ENCODE results near the gene SREBF2. TPM values are rescaled to one million over a fixed set of nuclear protein-coding genes. Genes with fewer than 3 reads are reported as not detected.

The SREBF2 gene
- total RNA-seq, 1 experiment from 2014 or later: 150 TPM

DNA sequence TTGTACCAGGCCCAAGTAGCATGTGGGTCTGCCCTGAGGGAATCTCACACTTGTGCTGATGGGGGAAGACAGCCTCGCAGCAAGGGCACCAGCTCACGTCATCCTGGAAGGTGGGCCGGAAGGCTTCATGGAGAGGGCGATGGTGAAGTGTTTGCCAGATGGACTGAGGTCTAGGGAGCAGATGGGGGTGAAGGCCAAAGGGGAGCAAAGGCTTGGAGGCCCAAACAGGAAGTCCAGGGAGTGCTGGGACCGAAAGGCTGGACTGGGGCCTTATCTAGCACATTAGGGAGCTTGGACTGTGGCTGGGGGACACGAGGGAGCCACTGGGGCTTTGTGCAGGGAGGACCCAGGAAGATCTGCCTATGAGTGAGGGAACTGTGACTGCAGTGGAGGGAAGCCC lies 94.9 kb downstream of the SREBF2 start:
- Histone ChIP-seq H3K4me3 (ENCODE audit: low read depth, low read length) (no peak overlapping the region), H3K4me1 (no peaks in the 10 kb centered on the region), H3K9me3 (no peaks in the 10 kb centered on the region), H3K27me3 (replicated peaks; ENCODE audit: control insufficient read depth, insufficient read depth, low read length) (no peaks in the 10 kb centered on the region), H3K36me3 (ENCODE audit: control insufficient read depth, insufficient read depth, low read length) (no peaks in the 10 kb centered on the region)
- intact Hi-C loops (cut with micrococcal nuclease; ENCODE audit: unreplicated experiment): loop anchor here (1.0 kb wide), 1 partner anchor 18 kb away; no protein-coding TSS in a partner anchor
- TF ChIP-seq, protein P1, sequence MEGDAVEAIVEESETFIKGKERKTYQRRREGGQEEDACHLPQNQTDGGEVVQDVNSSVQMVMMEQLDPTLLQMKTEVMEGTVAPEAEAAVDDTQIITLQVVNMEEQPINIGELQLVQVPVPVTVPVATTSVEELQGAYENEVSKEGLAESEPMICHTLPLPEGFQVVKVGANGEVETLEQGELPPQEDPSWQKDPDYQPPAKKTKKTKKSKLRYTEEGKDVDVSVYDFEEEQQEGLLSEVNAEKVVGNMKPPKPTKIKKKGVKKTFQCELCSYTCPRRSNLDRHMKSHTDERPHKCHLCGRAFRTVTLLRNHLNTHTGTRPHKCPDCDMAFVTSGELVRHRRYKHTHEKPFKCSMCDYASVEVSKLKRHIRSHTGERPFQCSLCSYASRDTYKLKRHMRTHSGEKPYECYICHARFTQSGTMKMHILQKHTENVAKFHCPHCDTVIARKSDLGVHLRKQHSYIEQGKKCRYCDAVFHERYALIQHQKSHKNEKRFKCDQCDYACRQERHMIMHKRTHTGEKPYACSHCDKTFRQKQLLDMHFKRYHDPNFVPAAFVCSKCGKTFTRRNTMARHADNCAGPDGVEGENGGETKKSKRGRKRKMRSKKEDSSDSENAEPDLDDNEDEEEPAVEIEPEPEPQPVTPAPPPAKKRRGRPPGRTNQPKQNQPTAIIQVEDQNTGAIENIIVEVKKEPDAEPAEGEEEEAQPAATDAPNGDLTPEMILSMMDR (IDR thresholded peaks at IDR 0.05; ENCODE audit: insufficient read depth in 1 of 2, low read depth in 1 of 2, low read length in 1 of 2, severe bottlenecking in 1 of 2, unreplicated experiment in 1 of 2): no peak
- Mint-ChIP-seq H3K27me3 (ENCODE audit: insufficient read depth, unreplicated experiment) (no peaks in the 10 kb centered on the region), H3K9me3 (ENCODE audit: unreplicated experiment) (no peaks in the 10 kb centered on the region), H3K4me3 (ENCODE audit: unreplicated experiment) (peak overlapping the region; percentile 61), H3K36me3 (ENCODE audit: insufficient read depth, unreplicated experiment) (peaks cover 42% of the 10 kb centered on the region), H3K4me1 (ENCODE audit: low read depth, unreplicated experiment) (no peaks in the 10 kb centered on the region), H3K27ac (ENCODE audit: unreplicated experiment) (peak overlapping the region; percentile 42)
- no peak for DNase-seq
- ChIA-PET POLR2A (interaction anchor here (0.8 kb wide), 1 partner anchor 127 kb away, joined by 4 read pairs; the partner anchor contains the start of gene CCDC134), CTCF (interaction anchor here (1.1 kb wide), 1 partner anchor 231 kb away, joined by 3 read pairs; no protein-coding TSS in a partner anchor)
- no TSS peak for BruUV-seq (replicated peaks)

DNA sequence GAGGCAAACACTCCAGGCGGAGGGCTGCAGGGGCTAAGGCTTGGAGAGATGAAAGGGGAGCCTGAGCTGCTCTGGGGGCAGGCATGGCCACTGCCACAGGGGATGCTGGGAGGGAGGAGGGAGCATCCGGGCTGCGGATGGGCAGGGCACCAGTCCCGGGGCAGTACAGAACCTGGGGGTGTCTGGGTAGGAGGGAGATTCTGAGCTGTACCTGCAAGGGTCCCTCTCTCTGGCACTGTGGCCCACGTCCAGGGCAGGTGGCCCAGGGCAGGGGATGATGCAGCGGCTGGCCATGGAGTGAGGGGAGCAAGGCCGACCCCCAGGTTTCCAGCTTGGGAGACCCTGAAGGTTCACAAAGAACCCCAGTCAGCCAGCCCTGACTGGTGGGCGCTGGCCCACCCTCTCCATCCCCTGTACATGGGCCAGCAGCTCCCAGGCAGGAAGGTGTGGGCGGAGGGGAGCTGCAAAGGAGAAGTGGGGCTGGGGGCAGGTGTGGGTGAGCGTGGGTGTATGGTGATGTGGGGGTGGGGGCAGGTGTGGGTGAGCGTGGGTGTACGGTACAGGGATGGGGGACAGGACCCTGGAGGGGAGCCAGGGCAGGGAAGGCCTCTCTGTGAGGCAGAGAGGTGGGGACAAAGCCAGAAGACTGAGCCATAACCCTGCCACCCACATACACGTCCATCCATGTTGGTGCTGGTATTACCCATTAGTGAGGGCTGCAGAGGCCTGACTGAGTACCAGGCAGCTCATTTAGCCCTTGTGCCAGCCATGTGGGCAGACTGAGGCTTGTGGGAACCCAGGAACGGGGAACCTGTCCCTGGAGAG lies 95.9 kb downstream of the SREBF2 start:
- TF ChIP-seq, protein P1 (IDR thresholded peaks at IDR 0.05; ENCODE audit: insufficient read depth in 1 of 2, low read depth in 1 of 2, low read length in 1 of 2, severe bottlenecking in 1 of 2, unreplicated experiment in 1 of 2): no peak
- peak overlapping the region; percentile 42 for H3K27ac Mint-ChIP-seq (ENCODE audit: unreplicated experiment)
- intact Hi-C loops (cut with micrococcal nuclease; ENCODE audit: unreplicated experiment): loop anchor here (1.0 kb wide), 1 partner anchor 17 kb away; no protein-coding TSS in a partner anchor
- BruUV-seq (replicated peaks): no TSS peak
- CTCF ChIA-PET: interaction anchor here (1.1 kb wide), 1 partner anchor 232 kb away, joined by 3 read pairs; no protein-coding TSS in a partner anchor
- no peak for DNase-seq
- no peaks in the 10 kb centered on the region for H3K9me3 Mint-ChIP-seq (ENCODE audit: unreplicated experiment)
- peaks cover 45% of the 10 kb centered on the region for H3K36me3 Mint-ChIP-seq (ENCODE audit: insufficient read depth, unreplicated experiment)
- Histone ChIP-seq H3K4me3 (ENCODE audit: low read depth, low read length) (no peak overlapping the region), H3K9me3 (no peaks in the 10 kb centered on the region), H3K27me3 (replicated peaks; ENCODE audit: control insufficient read depth, insufficient read depth, low read length) (no peaks in the 10 kb centered on the region), H3K4me1 (no peaks in the 10 kb centered on the region), H3K36me3 (ENCODE audit: control insufficient read depth, insufficient read depth, low read length) (no peaks in the 10 kb centered on the region)
- no peaks in the 10 kb centered on the region for H3K4me1 Mint-ChIP-seq (ENCODE audit: low read depth, unreplicated experiment)
- H3K27me3 Mint-ChIP-seq (ENCODE audit: insufficient read depth, unreplicated experiment): no peaks in the 10 kb centered on the region
- H3K4me3 Mint-ChIP-seq (ENCODE audit: unreplicated experiment): no peak overlapping the region
- POLR2A ChIA-PET: interaction anchor here (0.8 kb wide), 1 partner anchor 128 kb away, joined by 4 read pairs; the partner anchor contains the start of gene CCDC134

DNA sequence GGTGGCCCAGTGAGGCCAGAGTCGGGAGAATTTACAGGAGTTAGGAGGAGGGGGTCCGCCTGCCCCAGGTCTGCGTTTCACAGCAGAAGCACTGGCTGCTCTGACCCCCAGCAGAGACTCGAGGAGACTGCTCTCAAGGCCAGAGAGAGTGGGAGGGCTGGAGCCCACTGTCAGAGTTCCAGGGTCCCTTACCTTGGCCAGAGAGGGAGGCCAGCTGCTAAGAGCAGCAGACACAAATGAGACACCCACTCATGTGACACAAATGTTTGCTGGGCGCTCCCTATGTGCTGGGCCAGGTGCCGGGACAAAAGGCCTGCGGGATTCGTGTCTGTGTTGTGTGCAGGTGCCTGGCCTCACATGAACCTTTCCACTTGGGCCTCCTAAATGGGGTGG lies 96.5 kb downstream of the SREBF2 start:
- Histone ChIP-seq H3K4me1 (no peaks in the 10 kb centered on the region), H3K9me3 (no peaks in the 10 kb centered on the region), H3K36me3 (ENCODE audit: control insufficient read depth, insufficient read depth, low read length) (no peaks in the 10 kb centered on the region), H3K27me3 (replicated peaks; ENCODE audit: control insufficient read depth, insufficient read depth, low read length) (no peaks in the 10 kb centered on the region), H3K4me3 (ENCODE audit: low read depth, low read length) (no peak overlapping the region)
- intact Hi-C loops (cut with micrococcal nuclease; ENCODE audit: unreplicated experiment): no loop called here
- TF ChIP-seq, protein P1 (IDR thresholded peaks at IDR 0.05; ENCODE audit: insufficient read depth in 1 of 2, low read depth in 1 of 2, low read length in 1 of 2, severe bottlenecking in 1 of 2, unreplicated experiment in 1 of 2): no peak
- DNase-seq: no peak
- Mint-ChIP-seq H3K4me3 (ENCODE audit: unreplicated experiment) (no peak overlapping the region), H3K4me1 (ENCODE audit: low read depth, unreplicated experiment) (no peaks in the 10 kb centered on the region), H3K27ac (ENCODE audit: unreplicated experiment) (peak overlapping the region; percentile 15), H3K27me3 (ENCODE audit: insufficient read depth, unreplicated experiment) (no peaks in the 10 kb centered on the region), H3K36me3 (ENCODE audit: insufficient read depth, unreplicated experiment) (peaks cover 51% of the 10 kb centered on the region), H3K9me3 (ENCODE audit: unreplicated experiment) (no peaks in the 10 kb centered on the region)
- BruUV-seq (replicated peaks): no TSS peak
- CTCF ChIA-PET: no interaction called here
- POLR2A ChIA-PET: no interaction called here

Measured in Caco-2 (cell line).